Tongue (tissue), 2 donors: Measurements from ENCODE around the gene PHAF1. TPM values are rescaled to one million over a fixed set of nuclear protein-coding genes. Genes with fewer than 3 reads are reported as not detected.
A peak's percentile ranks its signal among the peaks of the same experiment; 100 is the strongest.

Experiments
- DNase-seq: peaks from one replicate; pipeline ENCODE4 v3.0.0-alpha.2; 2015
- total RNA-seq: library from RNA; depleted of rRNA; stranded (reverse); fragments of >200 nt; gene quantifications from one replicate; pipeline ENCODE4 v1.2.3, GENCODE V29; 2014

PHAF1 gene
- total RNA-seq: 16.3 TPM

DNA sequence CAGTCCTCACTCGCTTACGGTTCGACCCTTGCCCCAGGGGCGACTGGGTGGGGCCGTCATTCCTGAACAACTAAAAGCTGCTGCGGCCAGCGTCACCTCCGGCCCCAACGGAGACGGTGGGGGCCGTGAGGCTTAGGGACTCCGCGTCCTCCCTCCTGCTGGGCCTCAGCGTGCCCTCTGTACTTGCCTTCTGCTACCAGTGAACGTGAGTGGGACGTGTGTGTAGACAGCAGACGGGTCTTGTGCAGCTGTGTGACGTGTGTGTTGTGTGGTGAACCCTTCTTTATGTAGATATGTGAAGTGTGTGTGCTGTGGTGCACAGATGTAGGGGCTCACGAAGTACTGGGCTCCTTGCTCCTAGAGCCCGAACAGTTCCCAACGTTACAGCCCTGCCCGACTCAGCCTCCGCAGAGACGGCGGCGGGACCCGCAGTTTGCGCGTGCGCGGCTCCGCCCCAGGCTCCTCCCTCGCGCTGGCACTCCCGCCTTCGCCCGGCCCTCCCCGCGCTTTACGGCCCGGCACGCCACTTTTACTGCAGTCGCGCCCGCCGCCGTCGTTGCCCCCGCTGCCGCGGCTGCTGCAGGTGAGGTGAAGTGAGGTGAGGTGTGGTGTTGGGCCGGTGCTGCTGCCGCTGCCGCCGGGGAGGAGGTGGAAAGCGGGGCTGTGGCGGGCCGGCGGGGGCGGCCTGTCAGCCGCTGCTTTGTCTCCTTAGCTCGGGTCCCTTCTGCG, at the start of gene PHAF1:
PHAF1 (plus strand) TSS at position 535 of the 729 bp plus-strand sequence. CDS start 235 bp downstream, outside the sequence.
- DNase-seq: peak; percentile 97

DNA sequence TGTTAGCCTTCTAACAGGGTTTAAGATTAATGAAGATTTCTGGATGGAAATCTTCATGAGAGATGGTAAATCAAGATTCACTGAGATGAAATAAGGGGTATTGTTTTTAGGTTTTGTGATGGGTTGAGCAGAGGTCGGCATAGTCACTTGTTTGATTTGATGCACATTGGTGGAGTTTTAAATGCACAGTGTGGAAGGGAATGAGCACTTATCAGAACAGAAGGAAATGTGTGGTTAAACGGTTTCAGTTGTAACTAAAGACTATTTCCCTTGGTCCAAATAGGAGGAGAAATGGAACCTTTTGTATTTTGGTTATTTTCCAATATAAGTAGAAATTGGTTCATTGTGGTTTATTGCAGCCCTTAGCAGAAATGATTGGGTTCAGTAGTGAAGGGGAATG, 46.7 kb upstream of the PHAF1 start:
- DNase-seq: no peak

GRCh38 chr16:67068212-67068753, 41.5 kb upstream of the PHAF1 start:
- no peak for DNase-seq

GRCh38 chr16:67071476-67072048, 38.2 kb upstream of the PHAF1 start:
- DNase-seq: no peak

- DNase-seq: no peak
Observed at GRCh38 chr16:67075331-67075730, 34.4 kb upstream of the PHAF1 start.

DNA sequence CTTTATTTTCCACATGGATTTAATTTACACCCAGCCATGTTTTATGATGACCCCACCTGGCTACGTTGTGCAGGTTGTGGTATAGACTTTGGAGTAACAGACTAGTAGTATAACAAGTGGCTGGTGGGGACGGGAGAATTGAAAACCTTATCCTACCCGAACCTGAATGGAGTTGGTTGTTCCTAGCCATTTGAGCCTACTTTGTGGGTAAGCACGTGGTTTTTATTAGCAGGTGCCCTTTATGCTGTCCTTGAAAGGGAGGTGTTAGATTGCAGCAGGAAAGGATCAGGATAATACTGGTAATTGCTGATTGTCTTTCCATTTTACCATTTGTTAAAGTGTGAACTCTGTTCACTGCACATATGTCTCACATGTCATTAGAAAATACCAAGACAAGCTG, 31.9 kb upstream of the PHAF1 start:
- no peak for DNase-seq

- no peak for DNase-seq
Observed at GRCh38 chr16:67082100-67082499, 27.6 kb upstream of the PHAF1 start.

DNA sequence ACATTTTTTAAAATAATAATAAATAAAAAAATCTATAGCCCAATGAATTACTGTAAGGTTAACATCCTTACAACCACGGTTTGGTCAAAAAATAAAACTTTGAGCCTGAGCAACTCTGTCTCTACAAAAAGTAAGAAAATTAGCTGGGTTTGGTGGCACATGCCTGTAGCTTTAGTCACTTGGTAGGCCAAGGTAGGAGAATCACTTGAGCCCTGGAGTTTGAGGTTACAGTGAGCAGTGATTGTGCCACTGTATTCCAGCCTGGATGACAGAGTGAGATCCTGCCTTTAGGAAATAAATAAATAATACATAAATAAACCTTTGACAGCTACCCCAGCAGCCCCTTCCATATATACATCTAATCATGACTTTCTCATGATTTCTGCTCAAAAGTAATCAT, 26.9 kb upstream of the PHAF1 start:
- DNase-seq: no peak

GRCh38 chr16:67084345-67085028, 25.3 kb upstream of the PHAF1 start:
- no peak for DNase-seq

DNA sequence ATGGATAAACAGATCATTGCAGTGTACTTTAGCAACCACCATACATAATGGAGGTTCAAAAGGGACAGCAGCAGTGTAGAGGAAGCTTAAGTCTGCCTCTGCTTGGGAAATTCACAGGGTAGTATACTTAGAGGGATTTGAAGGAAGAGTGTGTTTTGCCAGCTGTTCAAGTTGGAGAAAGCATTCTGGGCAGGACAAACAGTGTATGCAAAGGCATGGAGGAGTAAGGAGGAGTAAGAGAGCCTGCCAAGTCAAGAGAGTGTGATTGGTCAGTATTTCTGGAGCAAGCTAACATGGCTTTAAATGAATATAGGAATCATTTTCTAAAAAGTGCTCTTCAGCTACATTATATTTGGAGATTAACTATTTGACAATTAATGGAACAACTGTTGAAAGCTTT, 22.9 kb upstream of the PHAF1 start:
- peak; percentile 29 for DNase-seq

- DNase-seq: no peak
Observed at GRCh38 chr16:67087291-67087690, 22.4 kb upstream of the PHAF1 start.

GRCh38 chr16:67087803-67088202, 21.9 kb upstream of the PHAF1 start:
- DNase-seq: peak; percentile 27

- peak; percentile 20 for DNase-seq
Observed at GRCh38 chr16:67088551-67088950, 21.2 kb upstream of the PHAF1 start.

GRCh38 chr16:67089101-67089500, 20.6 kb upstream of the PHAF1 start:
- DNase-seq: no peak

- DNase-seq: no peak
Observed at GRCh38 chr16:67091906-67092566, 17.7 kb upstream of the PHAF1 start.

DNA sequence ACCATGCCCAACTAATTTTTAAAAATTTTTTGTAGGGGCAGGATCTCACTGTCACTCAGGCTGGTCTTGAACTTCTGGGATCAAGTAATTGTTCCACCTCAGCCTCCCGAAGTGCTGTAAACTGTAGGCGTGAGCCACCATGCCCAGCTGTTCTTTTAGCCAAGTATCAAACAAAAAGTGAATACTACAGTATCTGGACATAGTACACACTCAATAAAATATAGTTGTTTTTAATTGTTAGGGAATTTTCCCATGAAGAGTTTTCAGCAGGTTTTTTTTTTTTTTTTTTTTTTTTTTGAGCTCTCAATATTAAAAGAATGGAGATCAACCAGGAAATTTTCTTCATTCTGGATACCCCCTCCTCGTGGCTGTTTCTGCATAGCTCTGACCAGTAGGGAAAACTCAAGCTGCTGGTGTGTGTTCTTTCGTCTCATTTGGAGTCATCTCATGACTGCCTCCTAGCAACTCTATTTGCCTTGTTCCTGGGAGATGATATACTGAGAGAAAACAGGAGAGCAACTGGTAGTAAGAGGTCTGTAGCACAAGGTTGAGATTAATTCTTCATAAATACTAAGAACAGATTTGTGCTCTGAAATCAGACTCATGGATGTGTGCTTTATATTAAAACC, 16.5 kb upstream of the PHAF1 start:
- DNase-seq: no peak

- DNase-seq: no peak
Observed at GRCh38 chr16:67098599-67098998, 11.1 kb upstream of the PHAF1 start.

GRCh38 chr16:67100569-67101310, 9.0 kb upstream of the PHAF1 start:
- DNase-seq: peak; percentile 35

DNA sequence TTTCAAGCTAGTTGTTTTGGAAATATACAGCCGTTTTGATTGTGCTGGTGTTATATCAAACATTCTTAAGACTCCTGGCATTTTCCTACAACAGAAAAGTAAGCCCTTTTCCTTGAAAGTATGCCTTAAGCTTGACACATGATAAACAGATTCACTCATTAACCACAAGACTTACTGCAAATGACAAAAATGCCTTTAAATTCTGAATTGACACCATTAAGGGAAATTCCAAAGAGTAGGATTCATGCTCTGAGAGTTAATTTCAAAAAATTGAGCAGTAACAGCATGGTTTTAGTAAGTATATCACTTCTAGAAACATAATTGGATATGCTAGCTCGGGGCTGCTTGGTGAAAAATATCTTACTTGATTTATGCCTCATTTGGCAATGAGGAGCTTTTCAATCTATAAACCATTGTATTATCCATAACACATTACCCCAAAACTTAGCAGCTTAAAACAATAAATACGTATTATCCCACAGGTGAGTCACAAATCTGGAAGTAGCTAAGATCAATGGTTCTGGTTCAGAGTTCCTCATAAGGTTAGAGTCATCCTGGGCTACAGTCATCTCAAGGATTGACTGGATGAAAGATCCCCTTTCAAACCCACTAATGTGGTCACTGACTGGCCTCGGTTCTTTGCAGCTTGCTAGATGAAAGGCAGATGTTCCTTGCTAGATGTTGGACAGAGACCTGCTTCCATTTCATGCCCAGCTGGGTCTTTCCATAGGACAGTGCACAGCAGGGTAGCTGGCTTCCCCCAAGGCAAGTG, 8.2 kb upstream of the PHAF1 start:
- no peak for DNase-seq

GRCh38 chr16:67104061-67104460, 5.7 kb upstream of the PHAF1 start:
- peak; percentile 37 for DNase-seq

DNA sequence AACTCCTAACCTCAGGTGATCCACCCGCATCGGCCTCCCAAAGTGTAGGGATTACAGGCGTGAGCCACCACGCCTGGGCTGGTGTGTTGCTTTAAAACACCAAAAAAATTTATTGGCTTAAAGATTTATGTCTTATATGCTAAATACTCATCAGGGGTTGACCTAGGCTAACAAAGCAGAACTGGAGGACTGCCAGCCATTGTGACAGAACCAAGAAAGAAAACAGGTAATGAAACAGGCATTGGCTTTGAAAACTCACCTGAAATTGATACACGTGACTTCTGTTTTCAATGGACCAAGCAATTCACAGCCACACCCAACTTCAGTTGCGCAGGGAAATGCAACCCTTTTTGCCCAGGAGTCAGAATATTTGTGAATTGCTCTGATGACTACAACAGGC, 4.9 kb upstream of the PHAF1 start:
- DNase-seq: no peak
